Liver (tissue), 3 donors: ENCODE results near the gene SASH3.

ENCODE experiments used
- ATF3 ChIP-seq: IDR thresholded peaks from 2 replicates; pipeline ENCODE4 v1.6.1; 2016; ENCODE audit warnings: antibody characterized with exemption
- CTCF ChIP-seq: fragments of 150-350 bp; IDR thresholded peaks from 2 replicates; pipeline ENCODE4 v1.5.1; 2017; ENCODE audit warnings: improper control_type of control experiment, low read depth, low read length; ENCODE audit not compliant: missing input control
- EGR1 ChIP-seq, 2 donors: IDR thresholded peaks; 2 replicates each; pipeline ENCODE4 v1.6.1; 2016 to 2018; ENCODE audit warnings: antibody characterized with exemption in 2 of 2, low read depth in 2 of 2
- FOXA1 ChIP-seq: IDR thresholded peaks from 2 replicates; pipeline ENCODE4 v1.6.1; 2016; ENCODE audit warnings: antibody characterized with exemption
- HNF4A ChIP-seq, 2 donors: conservative IDR thresholded peaks; 2 replicates each; pipeline ENCODE4 v1.6.1; 2016; ENCODE audit warnings: antibody characterized with exemption in 2 of 2, mild to moderate bottlenecking in 2 of 2
- HNF4G ChIP-seq: IDR thresholded peaks from 2 replicates; pipeline ENCODE4 v1.6.1; 2016; ENCODE audit warnings: antibody characterized with exemption
- MAX ChIP-seq: IDR thresholded peaks from 2 replicates; pipeline ENCODE4 v1.6.1; 2016; ENCODE audit warnings: antibody characterized with exemption
- NR2F2 ChIP-seq: IDR thresholded peaks from 2 replicates; pipeline ENCODE4 v1.6.1; 2016; ENCODE audit warnings: antibody characterized with exemption
- RAD21 ChIP-seq, 2 donors: IDR thresholded peaks; 2 replicates each; pipeline ENCODE4 v1.6.1; 2016; ENCODE audit warnings: antibody characterized with exemption in 2 of 2, mild to moderate bottlenecking in 2 of 2
- REST ChIP-seq: IDR thresholded peaks from 2 replicates; pipeline ENCODE4 v1.6.1; 2016; ENCODE audit warnings: antibody characterized with exemption, mild to moderate bottlenecking
- RXRA ChIP-seq, 2 donors: IDR thresholded peaks; 2 replicates each; pipeline ENCODE4 v1.6.1; 2017 to 2018; ENCODE audit warnings: antibody characterized with exemption in 2 of 2, mild to moderate bottlenecking in 1 of 2
- TAF1 ChIP-seq: conservative IDR thresholded peaks from 2 replicates; pipeline ENCODE4 v1.6.1; 2016; ENCODE audit warnings: antibody characterized with exemption, mild to moderate bottlenecking
- YY1 ChIP-seq: IDR thresholded peaks from 2 replicates; pipeline ENCODE4 v1.6.1; 2016; ENCODE audit warnings: antibody characterized with exemption, mild to moderate bottlenecking
- donor health status: healthy.
- donor health status: healthy.

- TF ChIP-seq CTCF: no peak
- TF ChIP-seq EGR1 (IDR thresholded peaks at IDR 0.05; ENCODE audit: low read depth in 2 of 2): no peak
- no peak for TF ChIP-seq RXRA (IDR thresholded peaks at IDR 0.05)
- no peak for TF ChIP-seq HNF4A (conservative IDR thresholded peaks at IDR 0.05)
- TF ChIP-seq YY1: no peak
- TF ChIP-seq RAD21 (IDR thresholded peaks at IDR 0.05): no peak
- no peak for TF ChIP-seq NR2F2
- no peak for TF ChIP-seq REST
- no peak for TF ChIP-seq ATF3
- no peak for TF ChIP-seq TAF1
- TF ChIP-seq HNF4G: no peak
- TF ChIP-seq MAX: no peak
- TF ChIP-seq FOXA1: no peak
Observed at GRCh38 chrX:129808829-129809796, 29.4 kb downstream of the SASH3 start.
